Testis (tissue), 2 donors: ENCODE results near the gene ARL17A.
"Not testable (repeated sequence)": the region's sequence is repeated elsewhere in the genome, so short reads cannot be mapped to it uniquely, and the experiment has no call there.

Source experiments
- CTCF ChIP-seq, 3 experiments: fragments of 450-650 bp in 2 of 3; fragments of 200-600 bp in 1 of 3; sonication (generic) in 1 of 3; IDR thresholded peaks; one replicate each; pipeline ENCODE4 v1.5.1; 2016 to 2019; ENCODE audit warnings: antibody characterized with exemption in 3 of 3, mild to moderate bottlenecking in 2 of 3, moderate library complexity in 1 of 3
- POLR2A ChIP-seq: fragments of 450-650 bp; IDR thresholded peaks from one replicate; pipeline ENCODE4 v1.6.1; 2017; ENCODE audit warnings: antibody characterized with exemption, mild to moderate bottlenecking, moderate library complexity

GRCh38 chr17:46617121-46617520 is 37.6 kb upstream of the ARL17A start:
- TF ChIP-seq CTCF (IDR thresholded peaks at IDR 0.05); POLR2A: not testable (repeated sequence)
